ENCODE results near the gene TEKT5. TPM values are rescaled to one million over a fixed set of nuclear protein-coding genes. Genes with fewer than 3 reads are reported as not detected.

TEKT5 gene
- total RNA-seq, 4 donors from 2014 or later, result not detected

DNA sequence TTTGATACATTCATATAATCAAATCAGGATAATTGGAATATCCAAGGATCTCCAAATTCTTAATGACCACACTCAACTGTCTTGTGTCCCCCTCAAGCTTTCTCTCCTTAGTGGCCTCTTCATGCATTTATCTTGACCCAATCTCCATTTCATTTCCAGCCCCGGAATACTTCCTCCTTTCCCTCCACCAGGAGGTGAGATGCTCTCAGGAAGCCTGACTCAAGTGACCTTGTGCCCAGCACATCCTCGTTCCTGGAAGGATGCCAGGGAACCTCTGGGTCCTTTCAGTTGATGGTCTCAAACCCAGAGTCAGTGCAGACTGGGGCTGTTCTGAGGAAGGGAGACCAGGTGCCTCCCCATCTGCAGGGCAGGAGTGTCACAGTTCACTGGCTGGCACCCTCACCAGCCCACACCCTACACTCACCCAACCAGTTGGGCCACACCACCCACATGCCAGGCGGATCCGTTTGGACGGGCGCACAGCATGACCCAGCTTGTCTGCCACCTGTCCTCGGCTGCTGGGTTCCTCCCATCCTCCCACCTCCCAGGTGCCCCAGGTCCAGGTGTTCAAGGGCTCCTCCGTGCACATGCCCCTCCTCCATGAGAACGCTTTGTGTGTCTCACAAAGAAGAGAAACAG, 100.3 kb downstream of the TEKT5 start:
- TF ChIP-seq, protein P1, sequence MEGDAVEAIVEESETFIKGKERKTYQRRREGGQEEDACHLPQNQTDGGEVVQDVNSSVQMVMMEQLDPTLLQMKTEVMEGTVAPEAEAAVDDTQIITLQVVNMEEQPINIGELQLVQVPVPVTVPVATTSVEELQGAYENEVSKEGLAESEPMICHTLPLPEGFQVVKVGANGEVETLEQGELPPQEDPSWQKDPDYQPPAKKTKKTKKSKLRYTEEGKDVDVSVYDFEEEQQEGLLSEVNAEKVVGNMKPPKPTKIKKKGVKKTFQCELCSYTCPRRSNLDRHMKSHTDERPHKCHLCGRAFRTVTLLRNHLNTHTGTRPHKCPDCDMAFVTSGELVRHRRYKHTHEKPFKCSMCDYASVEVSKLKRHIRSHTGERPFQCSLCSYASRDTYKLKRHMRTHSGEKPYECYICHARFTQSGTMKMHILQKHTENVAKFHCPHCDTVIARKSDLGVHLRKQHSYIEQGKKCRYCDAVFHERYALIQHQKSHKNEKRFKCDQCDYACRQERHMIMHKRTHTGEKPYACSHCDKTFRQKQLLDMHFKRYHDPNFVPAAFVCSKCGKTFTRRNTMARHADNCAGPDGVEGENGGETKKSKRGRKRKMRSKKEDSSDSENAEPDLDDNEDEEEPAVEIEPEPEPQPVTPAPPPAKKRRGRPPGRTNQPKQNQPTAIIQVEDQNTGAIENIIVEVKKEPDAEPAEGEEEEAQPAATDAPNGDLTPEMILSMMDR (IDR thresholded peaks at IDR 0.05), result no peak
- ATAC-seq (ENCODE audit: low FRiP score), result no peak
- DNase-seq (ENCODE audit: low spot score), result no peak

DNA sequence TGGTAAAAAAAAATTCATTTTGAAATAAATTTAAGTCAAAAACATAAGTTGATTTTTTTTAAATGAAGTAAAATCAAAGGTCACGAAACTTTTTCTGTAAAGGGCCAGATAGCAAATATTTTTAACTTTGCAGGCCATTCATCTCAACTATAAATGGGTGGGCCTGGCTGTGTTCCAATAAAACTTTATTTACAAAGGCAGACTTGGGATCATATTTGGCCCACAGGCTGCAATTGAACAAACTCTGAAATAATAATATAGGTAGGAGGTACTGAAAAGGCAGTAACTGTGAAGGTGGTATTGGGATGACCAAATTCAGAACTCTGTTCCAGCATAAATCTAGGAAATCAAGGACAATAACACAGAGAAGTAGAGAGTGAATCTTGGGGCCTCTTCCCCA, 102.1 kb downstream of the TEKT5 start:
- TF ChIP-seq, protein P1 (IDR thresholded peaks at IDR 0.05), result no peak
- no peak for ATAC-seq (ENCODE audit: low FRiP score)
- DNase-seq (ENCODE audit: low spot score), result no peak

DNA sequence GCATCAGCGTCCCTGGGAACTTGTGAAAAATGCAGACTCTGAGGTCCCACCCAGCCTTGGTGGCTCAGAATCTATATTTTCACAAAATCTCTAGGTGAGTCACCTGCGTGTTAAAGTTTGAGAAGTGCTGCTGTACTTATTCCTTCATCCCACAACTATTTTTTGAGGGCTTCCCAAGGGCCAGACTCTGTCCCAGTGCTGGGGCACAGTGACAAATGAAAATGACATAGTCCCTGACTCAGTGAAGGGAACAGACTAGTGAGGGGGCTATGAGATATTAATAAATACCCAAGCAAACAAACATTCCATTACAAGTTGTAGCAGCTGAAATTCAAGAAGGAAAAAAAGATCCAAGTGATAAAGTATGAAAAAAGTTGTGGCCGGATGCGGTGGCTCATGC, 104.4 kb downstream of the TEKT5 start:
- DNase-seq (ENCODE audit: low spot score), result no peak
- ATAC-seq (ENCODE audit: low FRiP score), result no peak
- TF ChIP-seq, protein P1 (IDR thresholded peaks at IDR 0.05), result no peak

DNA sequence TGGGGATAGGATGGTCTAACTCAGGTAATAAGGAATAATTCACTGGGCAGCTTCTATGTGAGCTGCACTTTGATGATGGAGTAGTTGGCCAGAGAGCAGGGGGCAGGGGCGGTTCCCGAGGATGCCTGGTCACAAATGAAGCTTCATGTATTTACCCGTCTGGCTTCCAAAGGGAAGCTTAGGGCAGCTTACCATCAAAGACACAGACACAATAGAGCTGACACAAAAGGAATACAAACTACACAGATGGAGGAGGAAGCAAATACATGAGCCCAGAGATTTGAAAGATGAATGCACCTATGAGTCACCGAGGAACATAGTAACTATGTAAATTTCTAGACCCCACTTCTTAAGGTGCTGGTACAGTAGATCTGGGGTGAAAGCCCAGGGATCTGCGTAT, 105.6 kb downstream of the TEKT5 start:
- DNase-seq (ENCODE audit: low spot score), result no peak
- ATAC-seq (ENCODE audit: low FRiP score), result no peak
- TF ChIP-seq, protein P1 (IDR thresholded peaks at IDR 0.05), result no peak

DNA sequence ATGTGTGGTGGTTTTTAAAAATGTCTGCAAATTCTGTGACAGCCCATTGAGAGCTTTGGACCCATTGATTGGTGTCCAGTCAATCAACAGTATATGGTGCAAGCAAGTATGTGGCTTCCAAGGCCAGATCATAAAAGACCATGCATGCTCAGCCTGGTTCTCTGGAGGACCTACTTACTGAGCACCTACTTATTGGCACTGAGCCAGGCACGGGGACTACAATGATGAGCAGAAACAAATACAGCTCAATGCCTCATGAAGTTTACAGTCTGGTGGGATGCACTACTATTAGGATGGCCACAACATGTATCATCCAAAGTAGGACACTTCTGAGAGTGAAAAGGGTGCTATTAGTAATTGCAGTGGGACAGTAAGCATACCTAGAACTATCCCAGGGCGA, 107.1 kb downstream of the TEKT5 start:
- ATAC-seq (ENCODE audit: low FRiP score) (no peak), DNase-seq (ENCODE audit: low spot score) (no peak)
- TF ChIP-seq, protein P1 (IDR thresholded peaks at IDR 0.05), result no peak

DNA sequence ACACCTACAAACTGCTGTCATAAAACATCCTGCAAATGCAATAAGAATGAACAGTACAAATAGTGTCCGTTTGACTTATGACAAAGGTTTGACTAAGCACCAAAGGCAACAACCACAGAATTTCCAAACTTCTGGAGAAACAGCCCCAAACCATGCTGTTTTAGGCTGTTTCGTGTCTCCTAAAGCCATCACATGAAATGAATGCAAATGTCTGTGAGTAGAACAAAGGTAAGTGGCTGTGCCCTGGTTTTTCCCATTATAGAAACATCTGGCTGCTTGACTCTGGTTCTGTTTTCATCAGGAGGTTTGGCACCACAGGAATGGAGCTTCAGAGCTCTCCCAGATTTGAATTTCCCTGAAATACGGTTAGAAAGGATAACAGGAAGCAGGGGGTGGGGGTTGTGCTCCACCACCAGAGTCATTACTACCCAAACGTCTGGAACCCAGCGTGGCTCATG, 109.7 kb downstream of the TEKT5 start:
- ATAC-seq (ENCODE audit: low FRiP score), result no peak
- TF ChIP-seq, protein P1 (IDR thresholded peaks at IDR 0.05), result no peak
- no peak for DNase-seq (ENCODE audit: low spot score)

DNA sequence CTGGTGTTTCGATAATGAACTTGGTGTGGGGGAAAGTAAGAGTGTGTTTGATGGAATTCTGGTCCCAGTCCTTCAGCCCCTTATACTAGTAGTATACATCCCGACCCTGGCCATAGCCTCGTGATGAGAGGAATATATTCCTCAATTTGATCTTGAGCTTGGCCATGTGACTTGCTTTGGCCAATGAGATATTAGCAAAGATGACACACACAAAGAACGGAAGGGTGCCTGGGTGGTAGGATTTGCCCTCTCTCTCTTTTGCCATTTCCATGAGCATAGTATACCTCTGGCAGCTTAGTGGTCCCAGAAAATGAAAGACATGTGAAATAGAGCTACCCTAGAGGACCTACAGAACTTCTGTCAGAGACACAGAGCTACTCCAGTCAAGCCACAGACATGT, 111.5 kb downstream of the TEKT5 start:
- TF ChIP-seq, protein P1 (IDR thresholded peaks at IDR 0.05), result no peak

More for the DNA sequence above, 111.5 kb downstream of the TEKT5 start:
- no peak for ATAC-seq (ENCODE audit: low FRiP score)
- DNase-seq (ENCODE audit: low spot score), result no peak

Measured in omental fat pad (tissue), 4 donors.